Putamen (tissue), 1 donor: ENCODE data around the gene DSCAM.

Source experiments
- DNase-seq: peaks from one replicate; pipeline ENCODE4 v3.0.0-alpha.2; 2016; ENCODE audit warnings: low spot score

The DSCAM gene

GRCh38 chr21:40386294-40386911, 460.6 kb downstream of the DSCAM start:
- no peak for DNase-seq

- DNase-seq: no peak
Measured at GRCh38 chr21:40385883-40386282, 461.1 kb downstream of the DSCAM start.

- peak; percentile 64 for DNase-seq
Measured at GRCh38 chr21:40383951-40384350, 463.0 kb downstream of the DSCAM start.

GRCh38 chr21:40381111-40381510, 465.8 kb downstream of the DSCAM start:
- DNase-seq: no peak

GRCh38 chr21:40379881-40380810, 466.8 kb downstream of the DSCAM start:
- DNase-seq: no peak

GRCh38 chr21:40377135-40377534, 469.8 kb downstream of the DSCAM start:
- no peak for DNase-seq

- peak; percentile 51 for DNase-seq
Measured at GRCh38 chr21:40373761-40374160, 473.2 kb downstream of the DSCAM start.

- DNase-seq: no peak
Measured at GRCh38 chr21:40372506-40372905, 474.5 kb downstream of the DSCAM start.

GRCh38 chr21:40371329-40371728, 475.6 kb downstream of the DSCAM start:
- peak; percentile 72 for DNase-seq

GRCh38 chr21:40356644-40357043, 490.3 kb downstream of the DSCAM start:
- DNase-seq: no peak

GRCh38 chr21:40355076-40355475, 491.9 kb downstream of the DSCAM start:
- DNase-seq: no peak

- no peak for DNase-seq
Measured at GRCh38 chr21:40351006-40351405, 496.0 kb downstream of the DSCAM start.

GRCh38 chr21:40349591-40349990, 497.4 kb downstream of the DSCAM start:
- no peak for DNase-seq

- no peak for DNase-seq
Measured at GRCh38 chr21:40345711-40346321, 501.1 kb downstream of the DSCAM start.

- no peak for DNase-seq
Measured at GRCh38 chr21:40340357-40340756, 506.6 kb downstream of the DSCAM start.

- no peak for DNase-seq
Measured at GRCh38 chr21:40339050-40339449, 507.9 kb downstream of the DSCAM start.

GRCh38 chr21:40337981-40338380, 509.0 kb downstream of the DSCAM start:
- DNase-seq: no peak

- DNase-seq: no peak
Measured at GRCh38 chr21:40335704-40336103, 511.3 kb downstream of the DSCAM start.

- DNase-seq: no peak
Measured at GRCh38 chr21:40334159-40334558, 512.8 kb downstream of the DSCAM start.

- no peak for DNase-seq
Measured at GRCh38 chr21:40333731-40334130, 513.2 kb downstream of the DSCAM start.

- no peak for DNase-seq
Measured at GRCh38 chr21:40331804-40332203, 515.2 kb downstream of the DSCAM start.

- no peak for DNase-seq
Measured at GRCh38 chr21:40331172-40331571, 515.8 kb downstream of the DSCAM start.

- DNase-seq: no peak
Measured at GRCh38 chr21:40324389-40324788, 522.6 kb downstream of the DSCAM start.
